H9 (cell line): Measurements from ENCODE around the gene OFD1. TPM values are rescaled to one million over a fixed set of nuclear protein-coding genes. Genes with fewer than 3 reads are reported as not detected.
A peak's percentile ranks its signal among the peaks of the same experiment; 100 is the strongest.

Experiments
- DNase-seq: peaks from one replicate; pipeline ENCODE4 v3.0.0-alpha.2; 2017
- H2AFZ ChIP-seq: one replicate; pipeline ENCODE4 v1.6.1; 2013; ENCODE audit warnings: mild to moderate bottlenecking, low read length, control low read depth, moderate library complexity
- H2AK5ac ChIP-seq: 2 replicates; pipeline ENCODE4 v1.6.1; 2013; ENCODE audit warnings: low read length, control low read depth, mixed read lengths; ENCODE audit not compliant: insufficient read length
- H2BK120ac ChIP-seq: one replicate; pipeline ENCODE4 v1.6.1; 2013; ENCODE audit warnings: low read depth, mild to moderate bottlenecking, low read length, control low read depth, inconsistent platforms; ENCODE audit not compliant: poor library complexity, severe bottlenecking
- H2BK12ac ChIP-seq: 2 replicates; pipeline ENCODE4 v1.6.1; 2013; ENCODE audit warnings: low read length, control low read depth, mixed read lengths, low read depth; ENCODE audit not compliant: insufficient read length
- H2BK15ac ChIP-seq: 2 replicates; pipeline ENCODE4 v1.6.1; 2013; ENCODE audit warnings: low read depth, low read length, control low read depth
- H2BK20ac ChIP-seq: one replicate; pipeline ENCODE4 v1.6.1; 2013; ENCODE audit warnings: low read depth, mild to moderate bottlenecking, low read length, control low read depth, inconsistent platforms; ENCODE audit not compliant: poor library complexity, severe bottlenecking
- H2BK5ac ChIP-seq: 2 replicates; pipeline ENCODE4 v1.6.1; 2013; ENCODE audit warnings: low read length, control low read depth, mixed read lengths; ENCODE audit not compliant: insufficient read length
- H3K14ac ChIP-seq: 2 replicates; pipeline ENCODE4 v1.6.1; 2013; ENCODE audit warnings: low read length, control low read depth; ENCODE audit not compliant: insufficient read depth
- H3K18ac ChIP-seq: 2 replicates; pipeline ENCODE4 v1.6.1; 2013; ENCODE audit warnings: low read depth, mild to moderate bottlenecking, mixed read lengths, low read length, control low read depth; ENCODE audit not compliant: insufficient read length
- H3K23ac ChIP-seq: 2 replicates; pipeline ENCODE4 v1.6.1; 2013; ENCODE audit warnings: low read length, control low read depth, mixed read lengths, low read depth; ENCODE audit not compliant: insufficient read length
- H3K23me2 ChIP-seq: 2 replicates; pipeline ENCODE4 v1.6.1; 2013; ENCODE audit warnings: low read depth, mild to moderate bottlenecking, mixed read lengths, low read length, control low read depth; ENCODE audit not compliant: insufficient read length, poor library complexity, severe bottlenecking
- H3K27ac ChIP-seq: 2 replicates; pipeline ENCODE4 v1.5.1; 2013; ENCODE audit warnings: low read length, control low read depth, mixed read lengths, low read depth; ENCODE audit not compliant: insufficient read length
- H3K27me3 ChIP-seq: 2 replicates; pipeline ENCODE4 v1.6.1; 2013; ENCODE audit warnings: low read length, control low read depth, inconsistent platforms; ENCODE audit not compliant: insufficient read depth
- H3K4ac ChIP-seq: 2 replicates; pipeline ENCODE4 v1.6.1; 2013; ENCODE audit warnings: low read depth, mild to moderate bottlenecking, control low read depth, inconsistent platforms, low read length, moderate library complexity
- H3K4me1 ChIP-seq: 2 replicates; pipeline ENCODE4 v1.6.1; 2013; ENCODE audit warnings: low read length, control low read depth, inconsistent platforms; ENCODE audit not compliant: insufficient read depth
- H3K4me2 ChIP-seq: 2 replicates; pipeline ENCODE4 v1.6.1; 2013; ENCODE audit warnings: low read length, control low read depth, mixed read lengths; ENCODE audit not compliant: insufficient read length, insufficient read depth
- H3K56ac ChIP-seq: 2 replicates; pipeline ENCODE4 v1.6.1; 2013; ENCODE audit warnings: low read depth, mild to moderate bottlenecking, mixed read lengths, low read length, control low read depth; ENCODE audit not compliant: insufficient read length
- H3K79me1 ChIP-seq: 2 replicates; pipeline ENCODE4 v1.6.1; 2013; ENCODE audit warnings: low read depth, mild to moderate bottlenecking, moderate library complexity, low read length, control low read depth, inconsistent platforms; ENCODE audit not compliant: insufficient read depth, poor library complexity, severe bottlenecking
- H3K79me2 ChIP-seq: 2 replicates; pipeline ENCODE4 v1.6.1; 2013; ENCODE audit warnings: low read length, control low read depth, inconsistent platforms; ENCODE audit not compliant: insufficient read depth
- H3K9ac ChIP-seq: 2 replicates; pipeline ENCODE4 v1.6.1; 2013; ENCODE audit warnings: low read length, control low read depth, mixed read lengths; ENCODE audit not compliant: insufficient read length; ENCODE audit errors: extremely low read depth
- H3K9me3 ChIP-seq: one replicate; pipeline ENCODE4 v1.6.1; 2013; ENCODE audit warnings: low read depth, low read length, inconsistent platforms; ENCODE audit not compliant: control insufficient read depth
- H3T11ph ChIP-seq: one replicate; pipeline ENCODE4 v1.6.1; 2013; ENCODE audit warnings: mild to moderate bottlenecking, low read length, control low read depth, inconsistent platforms
- H4K20me1 ChIP-seq: one replicate; pipeline ENCODE4 v1.6.1; 2013; ENCODE audit not compliant: control insufficient read depth, insufficient read length, insufficient read depth
- H4K5ac ChIP-seq: 2 replicates; pipeline ENCODE4 v1.6.1; 2013; ENCODE audit warnings: low read depth, mild to moderate bottlenecking, mixed read lengths, low read length, control low read depth; ENCODE audit not compliant: insufficient read length
- H4K8ac ChIP-seq: replicated peaks from 2 replicates; pipeline ENCODE4 v1.6.1; 2013; ENCODE audit warnings: low read length, control low read depth, mixed read lengths, low read depth; ENCODE audit not compliant: insufficient read length
- H4K91ac ChIP-seq: 2 replicates; pipeline ENCODE4 v1.6.1; 2013; ENCODE audit warnings: low read depth, mild to moderate bottlenecking, moderate library complexity, mixed read lengths, low read length, control low read depth; ENCODE audit not compliant: insufficient read length
- H3K27ac Mint-ChIP-seq, 3 experiments: 2 replicates in 2 of 3; 3 replicates in 1 of 3; pipeline ENCODE4 v1.8.0; 2020 to 2021; ENCODE audit warnings: mixed read lengths in 3 of 3, mild to moderate bottlenecking in 1 of 3, moderate library complexity in 1 of 3
- H3K27me3 Mint-ChIP-seq: 2 replicates; pipeline ENCODE4 v1.8.0; 2021; ENCODE audit warnings: low read depth, mild to moderate bottlenecking, moderate library complexity, mixed read lengths
- H3K36me3 Mint-ChIP-seq, 3 experiments: 2 replicates in 2 of 3; 3 replicates in 1 of 3; pipeline ENCODE4 v1.8.0; 2020 to 2021; ENCODE audit warnings: low read depth in 3 of 3, mixed read lengths in 3 of 3; ENCODE audit not compliant: insufficient read depth in 1 of 3
- H3K4me1 Mint-ChIP-seq, 2 experiments: 2 replicates each; pipeline ENCODE4 v1.8.0; 2020; ENCODE audit warnings: mixed read lengths in 2 of 2
- H3K4me3 Mint-ChIP-seq, 2 experiments: 2 replicates in 1 of 2; 3 replicates in 1 of 2; pipeline ENCODE4 v1.8.0; 2020 to 2021; ENCODE audit warnings: mild to moderate bottlenecking in 2 of 2, mixed read lengths in 2 of 2, moderate library complexity in 1 of 2
- H3K9me3 Mint-ChIP-seq, 2 experiments: 2 replicates in 1 of 2; 3 replicates in 1 of 2; pipeline ENCODE4 v1.8.0; 2020; ENCODE audit warnings: mild to moderate bottlenecking in 2 of 2, mixed read lengths in 2 of 2, moderate library complexity in 1 of 2
- CTCF ChIP-seq: fragments of 200-600 bp; sonication (generic); conservative IDR thresholded peaks from 3 replicates; pipeline ENCODE4 v1.8.0; 2021; ENCODE audit warnings: antibody characterized with exemption, mild to moderate bottlenecking
- whole genome bisulfite sequencing: extraction: QIAGEN DNeasy Blood & Tissue Kit; methylation state at CpG from one replicate; pipeline ENCODE4 v1.1.7; 2013; ENCODE audit warnings: missing lambda C conversion rate, low lambda C conversion rate, mixed read lengths; ENCODE audit not compliant: insufficient read length; ENCODE audit errors: extremely low coverage; 5-methylcytosine and 5-hydroxymethylcytosine counted together
- total RNA-seq: library from RNA; stranded (reverse); gene quantifications from 2 replicates; pipeline ENCODE4 v1.2.1, GENCODE V29; 2021

The OFD1 gene
- total RNA-seq, 1 experiment from 2014 or later: 36.0 TPM

GRCh38 chrX:13816643-13817627 lies 82.4 kb downstream of the OFD1 start, which contains the start of gene GPM6B:
Gene GPM6B, minus strand, starts transcription at chrX:13817093. Its CDS starts 189 bp downstream, at chrX:13816904.
- H3K27me3 Mint-ChIP-seq: peaks cover 2% of the 10 kb centered on the region; the same call in 1 of the 2 replicates
- peak within 1 kb of the TSS; percentile 44 for H3K4me2 ChIP-seq
- no peak within 1 kb of the TSS for H2BK5ac ChIP-seq
- no peaks in the 10 kb centered on the region for H4K20me1 ChIP-seq
- peak within 1 kb of the TSS; percentile 69 to 86 (median 77); a peak in 6 of 7 replicates for H3K27ac Mint-ChIP-seq
- H3K4ac ChIP-seq: no peak within 1 kb of the TSS
- no peaks in the 10 kb centered on the region for H3K23me2 ChIP-seq
- H3K4me1 Mint-ChIP-seq: peaks cover 33 to 46% of the 10 kb centered on the region in 2 experiments
- H3K9me3 Mint-ChIP-seq: peaks cover 17 to 43% of the 10 kb centered on the region in 2 experiments
- no peak for DNase-seq
- H2BK15ac ChIP-seq: no peak within 1 kb of the TSS
- no peaks in the 10 kb centered on the region for H3K79me1 ChIP-seq
- TF ChIP-seq CTCF: no peak
- H3K23ac ChIP-seq: no peak within 1 kb of the TSS
- no peak within 1 kb of the TSS for H3K18ac ChIP-seq
- H4K91ac ChIP-seq: no peak within 1 kb of the TSS
- H4K5ac ChIP-seq: no peak within 1 kb of the TSS
- no CpG with 5 or more reads among the region's 19 CpGs for WGBS
- H2BK12ac ChIP-seq: no peak within 1 kb of the TSS
- H3K4me3 Mint-ChIP-seq: peak within 1 kb of the TSS; percentile 27 to 71
- H3T11ph ChIP-seq: no peak within 1 kb of the TSS
- no peak within 1 kb of the TSS for H3K56ac ChIP-seq
- no peak within 1 kb of the TSS for H4K8ac ChIP-seq
- no peak within 1 kb of the TSS for H2BK120ac ChIP-seq
- H3K27ac ChIP-seq: no peak within 1 kb of the TSS
- H3K9ac ChIP-seq: no peak within 1 kb of the TSS
- no peak within 1 kb of the TSS for H2AK5ac ChIP-seq
- no peak within 1 kb of the TSS for H2BK20ac ChIP-seq
- H3K27me3 ChIP-seq: no peaks in the 10 kb centered on the region
- no peaks in the 10 kb centered on the region for H3K9me3 ChIP-seq
- no peak within 1 kb of the TSS for H3K14ac ChIP-seq
- peaks cover 4% of the 10 kb centered on the region; the same call in 1 of the 2 replicates for H3K79me2 ChIP-seq
- peaks cover 3% of the 10 kb centered on the region; the same call in 1 of the 2 replicates for H3K4me1 ChIP-seq
- H3K36me3 Mint-ChIP-seq: peaks cover 5 to 27% (median 9%) of the 10 kb centered on the region in 3 experiments; a peak in 5 of 7 replicates
- no peak within 1 kb of the TSS for H2AFZ ChIP-seq

Other genes with a start within 250 kb of the OFD1 start
- 0.75 and 0.94 TPM in 2 replicates for gene EGFL6, start 165.1 kb upstream of the OFD1 start, total RNA-seq
- gene TCEANC, start 81.6 kb upstream of the OFD1 start, total RNA-seq: 2.7 and 3.1 TPM in 2 replicates
- 20.9 and 21.3 TPM in 2 replicates for gene RAB9A, start 45.6 kb upstream of the OFD1 start, total RNA-seq
- 13.3 and 14.6 TPM in 2 replicates for gene TRAPPC2, start 128 bp upstream of the OFD1 start, total RNA-seq
- 73.9 and 79.8 TPM in 2 replicates for gene GPM6B, start 82.3 kb downstream of the OFD1 start, total RNA-seq